ENCODE measurements around the gene NFATC4.
A peak's percentile ranks its signal among the peaks of the same experiment; 100 is the strongest.
"Not testable (repeated sequence)": the region's sequence is repeated elsewhere in the genome, so short reads cannot be mapped to it uniquely, and the experiment has no call there.

Gene NFATC4

DNA sequence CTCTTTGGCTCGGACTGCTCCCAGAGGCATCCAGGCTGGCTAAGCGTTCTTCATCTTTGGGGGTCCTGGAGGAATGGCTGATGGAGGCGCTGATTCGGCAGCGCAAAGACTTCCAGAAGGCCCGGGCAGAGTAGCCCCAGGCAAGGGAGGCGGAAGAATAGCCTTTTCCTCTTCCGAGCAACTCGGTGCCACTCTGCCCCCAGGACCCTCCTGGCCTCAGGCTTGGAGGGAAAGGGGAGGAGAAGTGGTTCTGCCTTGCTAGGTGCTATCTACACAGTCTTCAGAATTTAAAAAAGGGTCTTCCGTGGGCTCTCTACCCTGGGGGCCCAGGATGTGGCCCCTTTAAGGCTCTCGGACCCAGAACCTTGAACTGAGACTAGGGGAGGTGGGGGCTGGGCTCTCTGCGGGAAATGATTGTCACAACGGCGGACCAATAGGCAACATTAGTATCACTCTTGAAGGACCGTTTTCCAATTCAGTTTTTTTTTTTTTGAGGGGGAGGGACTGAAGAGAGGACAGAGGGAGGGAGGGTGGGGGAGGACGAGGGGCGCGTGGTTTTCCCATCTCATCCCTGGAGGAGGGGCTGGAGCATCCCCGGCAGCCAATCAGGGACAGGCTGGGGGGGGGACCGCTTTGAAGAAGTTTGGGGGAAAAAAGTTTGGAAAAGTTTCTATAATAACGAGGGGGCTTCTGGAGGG, at the start of gene NFATC4:
Gene NFATC4, plus strand, starts transcription at position 671 of the 698 bp plus-strand sequence. CDS start 157 bp downstream, outside the sequence.
- DNase-seq = peak; percentile 91

DNA sequence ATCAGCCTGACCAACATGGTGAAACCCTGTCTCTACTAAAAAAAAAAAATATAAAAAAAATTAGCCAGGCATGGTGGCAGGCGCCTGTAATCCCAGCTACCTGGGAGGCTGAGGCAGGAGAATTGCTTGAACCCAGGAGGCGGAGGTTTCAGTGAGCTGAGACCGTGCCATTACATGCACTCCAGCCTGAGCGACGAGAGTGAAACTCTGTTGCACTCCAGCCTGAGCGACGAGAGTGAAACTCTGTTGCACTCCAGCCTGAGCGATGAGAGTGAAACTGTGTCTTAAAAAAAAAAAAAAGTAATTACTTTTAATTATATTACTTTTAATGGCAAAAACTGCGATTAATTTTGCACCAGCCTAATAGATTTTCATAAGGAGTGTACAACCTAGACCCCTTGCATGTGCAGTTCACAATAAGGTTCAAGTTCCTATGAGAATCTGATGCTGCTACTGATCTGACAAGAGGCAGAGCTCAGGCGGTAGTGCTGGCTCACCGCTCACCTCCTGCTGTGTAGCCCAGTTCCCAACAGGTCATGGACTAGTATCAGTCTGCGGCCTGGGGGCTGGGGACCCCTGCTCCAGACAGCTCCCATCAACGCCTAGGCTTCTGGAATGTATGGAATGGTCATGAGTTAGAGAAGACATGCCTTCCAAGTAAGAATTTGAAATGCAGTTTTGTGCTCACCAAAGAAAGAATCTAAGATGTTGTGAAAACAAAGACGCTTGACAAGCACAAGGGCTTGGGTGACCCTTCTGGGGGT, 46.6 kb upstream of the NFATC4 start:
- DNase-seq = no peak

DNA sequence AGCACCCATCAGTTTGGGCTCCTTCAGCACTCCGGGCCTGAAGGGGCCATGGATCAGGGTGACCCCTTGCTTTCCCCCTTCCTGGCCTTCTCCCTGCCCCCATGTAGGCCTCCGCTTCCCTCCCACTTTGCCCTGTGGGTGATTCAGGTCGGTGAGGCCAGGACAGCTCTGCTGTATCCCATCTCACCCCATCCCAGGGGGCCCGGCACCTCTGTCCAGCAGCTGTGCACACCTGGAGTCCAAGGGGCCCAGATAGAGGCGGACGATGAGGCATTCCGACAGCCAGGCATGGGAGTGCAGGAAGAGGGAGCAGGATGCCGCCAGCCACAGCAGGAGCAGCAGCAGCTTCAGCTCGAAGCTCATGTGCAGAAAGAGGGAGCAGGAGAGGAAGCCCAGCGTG, 45.3 kb upstream of the NFATC4 start:
- no peak for DNase-seq

DNA sequence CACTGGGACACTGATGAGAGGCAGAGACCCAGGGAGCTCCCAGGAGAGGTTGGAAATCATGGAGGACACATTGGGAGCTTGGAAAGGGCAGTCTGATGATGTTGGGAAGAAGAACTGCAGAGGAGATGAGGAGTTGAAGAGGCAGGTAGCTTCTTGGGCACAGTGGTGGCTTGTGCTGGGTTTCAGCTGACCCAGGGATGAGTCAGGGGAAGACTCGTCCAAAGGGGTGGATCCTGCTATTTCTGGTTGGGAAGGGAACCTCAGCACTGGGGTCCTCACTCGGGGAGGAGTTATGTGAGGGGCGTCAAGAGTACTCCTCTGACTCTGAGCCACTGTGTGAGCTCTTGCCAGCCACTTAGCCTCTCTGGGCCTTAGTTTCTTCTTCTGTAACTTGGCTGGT, 44.6 kb upstream of the NFATC4 start:
- DNase-seq = no peak

DNA sequence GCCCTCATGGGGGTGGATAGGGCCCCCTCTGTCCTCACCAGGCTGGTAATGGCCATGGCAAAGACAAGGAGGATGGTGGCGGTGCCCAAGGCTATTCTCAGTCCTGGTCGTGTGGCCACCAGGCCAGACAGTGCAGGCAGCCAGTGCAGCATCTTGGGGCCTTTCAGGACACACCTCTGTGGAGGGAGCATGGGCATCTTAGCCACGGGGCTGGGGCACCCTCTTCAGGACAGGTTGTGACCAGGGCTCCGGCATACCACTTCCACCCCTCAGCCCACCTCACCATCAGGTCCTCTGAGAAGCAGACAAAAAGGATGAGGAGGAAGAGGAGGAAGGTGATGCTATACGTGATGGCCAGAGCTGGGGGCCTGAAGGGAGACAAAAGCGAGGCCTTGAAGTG, 44.0 kb upstream of the NFATC4 start:
- DNase-seq = no peak

DNA sequence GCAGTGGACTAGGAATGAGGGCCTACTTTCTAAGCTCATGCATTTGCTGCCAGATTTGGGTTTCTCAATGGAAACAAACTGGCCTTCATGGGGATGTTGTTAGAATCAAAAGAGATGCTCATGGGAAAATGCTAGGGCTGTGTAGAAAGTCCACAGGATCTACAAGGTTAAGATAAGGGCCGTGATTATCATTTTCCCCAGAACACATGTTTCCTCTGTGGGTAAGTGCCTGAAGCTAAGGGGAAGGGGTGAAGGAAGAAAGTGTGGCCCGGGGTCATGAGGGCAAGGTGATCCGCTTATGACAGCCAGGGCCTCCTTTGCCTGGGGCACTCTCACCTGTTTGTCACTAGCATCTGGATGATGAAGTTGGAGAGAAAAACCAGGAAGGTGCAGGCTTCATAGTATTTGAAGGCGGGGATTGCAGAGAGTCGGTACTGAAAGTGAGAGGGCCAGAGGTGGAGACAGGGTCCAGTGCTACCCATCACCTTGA, 42.9 kb upstream of the NFATC4 start:
- no peak for DNase-seq

DNA sequence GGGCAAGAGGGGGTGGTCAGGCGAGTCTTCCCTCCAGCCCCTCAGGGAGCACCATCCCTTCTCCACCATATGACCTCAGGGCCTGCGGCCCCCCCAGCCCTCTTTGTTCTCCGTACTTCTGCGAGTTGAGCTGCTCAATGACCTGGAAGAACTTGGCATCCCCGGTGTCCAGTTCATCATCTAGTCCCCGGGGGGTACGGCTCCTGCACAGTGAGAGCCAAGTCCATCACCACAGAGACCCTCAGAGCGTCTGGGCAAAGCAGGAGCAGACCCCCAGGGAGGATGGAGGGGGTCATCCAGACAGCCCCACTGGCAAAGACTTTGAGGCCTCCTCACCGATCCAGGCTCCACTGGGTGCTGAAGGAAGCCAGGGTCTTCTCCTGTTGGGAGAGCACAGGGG, 42.0 kb upstream of the NFATC4 start:
- DNase-seq = no peak

DNA sequence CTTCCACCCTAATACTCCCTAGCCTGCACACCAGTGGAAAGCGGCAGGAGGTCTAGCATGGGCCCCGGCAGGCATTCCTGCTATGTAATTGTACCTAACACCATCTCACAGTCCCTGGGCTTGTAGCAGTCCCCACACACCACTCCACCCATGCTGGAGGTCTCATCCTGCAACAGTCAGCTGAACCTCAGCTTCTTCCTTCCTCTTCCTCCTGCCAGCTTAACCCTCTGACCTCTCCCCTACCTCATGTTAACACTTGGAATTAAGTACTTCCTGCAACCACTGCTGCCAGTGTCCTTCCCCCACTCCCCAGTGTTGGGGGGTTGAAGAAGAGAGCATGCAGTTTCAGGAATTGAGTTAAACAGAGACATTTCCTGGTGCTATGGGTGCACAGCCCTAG, 40.7 kb upstream of the NFATC4 start:
- no peak for DNase-seq

DNA sequence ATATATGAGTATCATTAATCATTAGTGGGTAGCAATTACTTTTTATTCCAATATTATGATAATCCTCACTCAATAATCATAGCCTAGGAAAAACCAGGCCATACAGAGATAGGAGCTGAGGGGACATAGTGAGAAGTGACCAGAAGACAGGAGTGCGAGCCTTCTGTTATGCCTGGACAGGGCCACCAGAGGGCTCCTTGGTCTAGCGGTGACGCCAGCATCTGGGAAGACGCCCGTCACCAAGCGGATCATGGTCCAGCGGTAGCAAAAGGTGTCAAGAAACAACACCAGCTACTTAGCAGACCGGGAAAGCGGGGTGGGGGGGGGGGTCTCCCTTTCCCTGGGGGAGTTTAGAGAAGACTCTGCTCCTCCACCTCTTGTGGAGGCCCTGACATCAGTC, 40.1 kb upstream of the NFATC4 start:
- not testable (repeated sequence) for DNase-seq

- DNase-seq = no peak
Measured at GRCh38 chr14:24329073-24329663, 38.8 kb upstream of the NFATC4 start.

GRCh38 chr14:24329736-24330135, 38.2 kb upstream of the NFATC4 start:
- DNase-seq = no peak

- DNase-seq = no peak
Measured at GRCh38 chr14:24330973-24331674, 36.9 kb upstream of the NFATC4 start.

GRCh38 chr14:24331731-24332267, 36.2 kb upstream of the NFATC4 start:
- no peak for DNase-seq

GRCh38 chr14:24332268-24332993, 35.6 kb upstream of the NFATC4 start:
- DNase-seq = peak; percentile 77

- DNase-seq = no peak
Measured at GRCh38 chr14:24334431-24335291, 33.3 kb upstream of the NFATC4 start, which contains the start of gene ADCY4. Gene ADCY4, minus strand, starts transcription at chr14:24335071. Its CDS starts 419 bp downstream, at chr14:24334652.

- no peak for DNase-seq
Measured at GRCh38 chr14:24335461-24336171, 32.4 kb upstream of the NFATC4 start.

DNA sequence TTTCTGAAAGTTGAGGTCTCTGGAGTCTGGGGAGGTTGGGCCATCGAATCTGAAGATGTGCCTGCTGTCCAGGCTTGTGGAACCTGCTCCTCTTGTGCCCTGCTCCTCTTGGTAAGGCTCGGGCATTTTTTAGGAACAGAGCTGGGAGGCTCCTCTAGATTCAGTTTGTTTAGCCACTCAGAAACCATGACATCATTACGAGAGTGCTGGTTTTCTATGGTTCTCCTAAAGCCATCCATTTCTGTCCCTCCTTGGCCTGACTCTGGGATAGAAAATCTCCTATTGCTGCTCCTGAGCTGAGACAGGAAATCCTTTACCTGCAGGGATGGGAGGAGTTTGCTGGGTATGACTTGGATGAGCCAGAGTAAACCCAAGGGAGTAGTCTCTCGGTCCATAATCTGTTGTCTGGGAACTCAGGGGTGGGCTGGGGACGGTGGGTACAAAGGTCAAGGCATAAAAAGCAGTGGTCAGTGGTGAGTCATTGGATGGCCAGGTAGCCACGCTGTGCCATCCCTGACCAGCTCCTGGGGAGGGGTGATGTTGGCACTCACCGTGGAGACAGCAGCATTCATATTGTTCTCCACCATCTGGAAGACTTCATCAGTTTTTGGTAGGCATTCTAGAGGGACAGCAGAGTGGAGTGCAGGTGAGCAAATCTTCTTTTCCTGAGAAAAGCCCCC, 30.7 kb upstream of the NFATC4 start:
- DNase-seq = no peak

DNA sequence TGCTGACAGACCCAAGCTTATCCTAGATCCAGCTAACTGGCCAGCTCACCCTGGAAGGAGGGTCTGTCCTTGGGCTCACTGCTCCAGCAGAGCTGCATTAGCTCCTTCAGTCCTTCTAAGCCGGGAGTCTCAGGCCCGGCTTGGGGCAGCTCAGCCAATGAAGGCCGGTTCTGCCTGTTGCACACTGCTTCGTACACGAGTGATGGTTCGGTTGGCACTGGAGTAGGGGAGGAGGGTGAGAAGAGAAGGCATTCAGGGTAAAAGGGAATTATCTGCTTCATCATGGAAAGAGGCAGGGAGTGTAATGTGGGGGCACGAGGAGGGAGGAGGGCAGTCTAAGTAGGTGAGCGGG, 30.2 kb upstream of the NFATC4 start:
- no peak for DNase-seq

DNA sequence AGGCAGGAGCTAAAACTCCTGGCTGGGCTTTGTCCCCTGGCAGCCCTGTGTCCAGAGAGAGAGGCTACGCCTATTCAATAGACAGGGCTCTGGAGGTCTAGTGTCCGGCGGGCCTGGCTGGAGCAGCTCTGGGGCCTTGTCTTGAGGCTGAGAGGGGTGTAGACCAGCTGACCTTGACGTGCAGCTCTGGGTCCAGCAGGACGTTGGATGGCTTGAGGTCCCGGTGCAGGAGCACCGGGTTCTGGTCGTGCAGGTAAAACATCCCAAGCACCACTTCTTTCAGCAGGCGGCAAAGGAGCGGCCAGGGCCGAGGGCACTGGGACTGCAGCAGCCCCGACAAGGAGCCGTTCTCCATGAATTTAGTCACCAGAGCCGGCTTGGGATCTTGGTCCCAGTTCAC, 29.1 kb upstream of the NFATC4 start:
- DNase-seq = no peak

Measured in NCI-H1436 (cell line).